Muscle of back (tissue), 13 donors: Measurements from ENCODE around the gene GABRB2. TPM values are rescaled to one million over a fixed set of nuclear protein-coding genes. Genes with fewer than 3 reads are reported as not detected.
A peak's percentile ranks its signal among the peaks of the same experiment; 100 is the strongest.
"Not testable (repeated sequence)": the region's sequence is repeated elsewhere in the genome, so short reads cannot be mapped to it uniquely, and the experiment has no call there.

Experiments used
- DNase-seq, 3 donors: peaks; one replicate each; pipeline versions ENCODE4 v3.0.0 to v3.0.0-alpha.2; 2013
- long read RNA-seq, 9 donors: transcript quantifications; one replicate each; lab custom pipeline, GENCODE V29; 2026
- polyA plus RNA-seq, 10 donors: library from polyadenylated mRNA; unstranded; fragments of 120-200 nt; gene quantifications; one replicate each; pipeline ENCODE4 v1.2.1, GENCODE V29; 2013; ENCODE audit not compliant: insufficient read length in 10 of 10

GABRB2 gene
- polyA plus RNA-seq, result 1 to 10 TPM in 6 of 10 donors, under 1 TPM in 4; 0.40 to 3.1 (median 1.6) TPM
- long read RNA-seq, donor 1, result 0 reads
- long read RNA-seq, donor 2, result 0 reads
- long read RNA-seq, donor 3, result 0 reads
- long read RNA-seq, donor 4, result 0 reads
- long read RNA-seq, donor 5, result 0 reads
- long read RNA-seq, donor 6, result 0 reads
- long read RNA-seq, donor 7, result 0 reads
- long read RNA-seq, donor 8, result 0 reads
- long read RNA-seq, donor 9, result 0 reads

DNA sequence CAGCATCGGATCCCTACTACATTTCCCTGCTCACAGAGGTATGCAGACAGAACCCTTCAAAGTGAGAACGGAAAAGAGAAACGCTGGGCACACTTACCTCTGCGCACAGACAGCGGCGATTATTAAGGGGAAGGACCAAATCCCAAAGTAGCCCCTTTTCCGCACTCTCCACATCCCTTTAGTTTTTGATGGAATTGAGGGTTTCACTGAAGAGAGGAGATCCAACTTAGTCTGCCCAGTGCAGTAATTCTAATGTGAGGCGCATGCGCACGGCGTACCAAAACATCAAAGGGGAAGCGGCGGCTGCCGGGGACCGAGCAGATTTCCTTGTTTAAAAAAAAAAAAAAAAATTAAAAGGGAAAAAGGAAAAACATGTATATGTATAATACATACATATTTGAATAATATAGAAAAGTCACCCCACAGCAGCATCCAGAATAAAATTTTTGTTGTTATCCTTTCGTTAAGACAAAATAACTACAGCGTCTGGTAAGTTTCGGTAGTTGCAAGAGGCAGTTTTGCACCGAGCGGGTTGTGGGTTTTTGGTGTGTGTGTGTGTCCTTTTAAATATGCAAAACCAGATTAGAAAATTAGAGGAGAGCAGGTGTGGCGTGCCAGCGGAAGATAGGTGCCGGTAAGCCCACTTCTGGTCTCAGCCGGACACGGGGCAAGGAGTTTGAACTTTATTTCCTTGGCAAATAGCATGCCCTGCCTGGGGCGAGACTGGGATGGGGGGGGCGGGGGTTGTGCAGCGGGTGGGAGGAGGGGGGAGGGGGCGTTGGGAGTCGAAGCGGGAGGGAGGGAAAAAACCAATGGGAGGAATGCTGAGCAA, at the start of gene GABRB2:
Gene GABRB2 (minus strand): TSS at position 256 of the 832 bp plus-strand sequence. CDS start 82 bp downstream, at position 174.
- peak; percentile 17 to 79 (median 63) for DNase-seq

GRCh38 chr5:161585798-161586197, 39.3 kb upstream of the GABRB2 start:
- no peak for DNase-seq

DNA sequence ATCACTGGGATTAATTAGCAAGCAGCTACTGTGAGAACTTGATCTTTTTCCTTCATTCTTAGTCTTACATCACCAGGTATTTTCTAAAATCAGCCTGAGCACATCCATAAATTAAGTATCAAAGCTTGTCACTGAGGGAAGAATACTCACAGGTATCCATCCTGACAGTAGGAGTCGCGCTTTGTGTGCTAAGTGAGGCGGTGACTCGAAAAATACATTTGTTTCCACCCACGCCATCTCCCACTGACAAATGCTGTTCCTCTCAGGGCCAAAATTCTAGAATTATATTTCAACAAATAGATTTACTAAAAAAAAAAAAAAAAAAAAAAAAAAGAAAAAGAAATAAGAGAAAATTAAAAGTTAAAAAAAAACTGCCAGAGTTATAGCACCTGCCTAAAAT, 34.1 kb upstream of the GABRB2 start:
- DNase-seq, result no peak

- DNase-seq, result peak in 1 of 3 donors; percentile 1
Observed at GRCh38 chr5:161572914-161573313, 26.4 kb upstream of the GABRB2 start.

DNA sequence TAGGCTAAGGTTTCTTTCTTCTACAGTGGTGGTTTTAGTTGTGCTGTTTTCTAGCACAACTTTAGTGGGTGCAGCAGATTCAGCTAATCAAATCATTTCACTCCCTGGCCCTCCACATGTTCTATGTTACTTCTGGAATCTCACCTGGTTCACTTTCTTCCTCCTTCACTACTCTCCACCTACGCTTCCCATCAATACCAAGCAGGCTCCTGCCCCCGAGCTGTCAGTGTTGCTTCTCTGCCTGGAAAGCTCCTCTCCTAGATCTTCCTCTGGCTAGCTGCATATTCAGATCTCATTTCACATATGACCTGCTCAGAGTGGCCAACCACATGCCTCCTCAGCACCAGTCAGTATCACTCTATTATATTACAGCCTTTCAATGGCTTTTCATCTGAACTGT, 19.6 kb upstream of the GABRB2 start:
- DNase-seq, result no peak

DNA sequence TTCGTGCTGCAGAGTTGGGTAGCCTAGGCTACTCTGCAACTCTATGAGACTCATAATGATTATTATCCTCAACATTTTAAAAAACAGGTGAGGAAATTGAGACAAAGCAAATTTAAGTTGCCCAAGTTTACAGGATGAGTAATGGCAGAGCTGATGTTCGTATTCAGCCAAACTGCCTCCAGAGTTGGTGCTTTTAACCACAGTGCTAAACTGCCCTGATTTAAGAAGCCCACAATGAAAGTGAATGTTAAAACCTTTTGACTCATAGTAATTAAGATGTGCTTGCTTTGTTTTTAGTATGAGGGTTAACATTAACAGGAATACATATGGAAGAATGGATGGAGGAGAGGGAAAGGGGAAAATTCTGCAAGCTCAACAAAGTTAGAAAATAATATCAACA, 15.9 kb upstream of the GABRB2 start:
- no peak for DNase-seq

GRCh38 chr5:161549106-161549505, 2.6 kb upstream of the GABRB2 start:
- peak; percentile 33 to 77 (median 56) for DNase-seq

GRCh38 chr5:161548487-161549094, 2.1 kb upstream of the GABRB2 start:
- DNase-seq, result peak in 1 of 3 donors; percentile 18

- DNase-seq, result peak in 1 of 3 donors; percentile 47
Observed at GRCh38 chr5:161547738-161548486, 1.4 kb upstream of the GABRB2 start.

- DNase-seq, result peak in 1 of 3 donors; percentile 46
Observed at GRCh38 chr5:161547406-161547737, 847 bp upstream of the GABRB2 start.

- no peak for DNase-seq
Observed at GRCh38 chr5:161546095-161546469, 443 bp downstream of the GABRB2 start.

DNA sequence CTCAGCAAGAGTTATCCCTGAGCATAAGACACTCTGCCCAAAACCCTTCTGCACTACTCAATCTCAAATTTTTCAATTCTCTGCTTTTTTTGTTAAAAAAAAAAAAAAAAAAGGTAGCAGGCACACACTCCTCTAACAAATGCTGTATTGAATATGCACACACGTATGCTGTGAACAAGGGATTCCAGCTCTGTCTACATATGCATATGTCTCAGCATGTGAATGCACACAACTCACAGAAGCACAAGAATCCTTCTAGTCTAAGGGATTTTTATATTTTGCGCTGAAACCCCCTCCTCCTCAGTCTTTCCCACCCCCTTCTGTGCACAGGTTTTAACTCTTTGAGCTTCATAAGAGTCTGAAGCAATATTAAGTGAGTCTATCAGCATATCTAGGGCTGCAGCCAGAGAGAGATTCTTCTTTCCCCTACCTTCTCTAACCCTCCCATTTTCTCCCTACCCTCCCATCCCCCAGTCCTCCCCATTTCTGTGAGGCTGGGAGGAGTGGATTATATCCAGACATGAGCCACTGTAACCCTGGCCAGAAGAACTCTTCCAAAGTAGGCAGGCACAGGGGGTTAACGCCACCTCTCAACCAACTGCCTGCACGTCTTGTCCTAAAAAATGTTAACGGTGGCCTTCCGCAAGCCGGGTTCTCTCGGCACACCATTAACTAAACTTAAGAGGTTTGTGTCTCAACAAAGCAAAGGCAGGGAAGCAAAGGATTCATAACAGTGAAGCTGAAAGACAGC, 1.0 kb downstream of the GABRB2 start:
- DNase-seq, result peak in 1 of 3 donors; percentile 2

DNA sequence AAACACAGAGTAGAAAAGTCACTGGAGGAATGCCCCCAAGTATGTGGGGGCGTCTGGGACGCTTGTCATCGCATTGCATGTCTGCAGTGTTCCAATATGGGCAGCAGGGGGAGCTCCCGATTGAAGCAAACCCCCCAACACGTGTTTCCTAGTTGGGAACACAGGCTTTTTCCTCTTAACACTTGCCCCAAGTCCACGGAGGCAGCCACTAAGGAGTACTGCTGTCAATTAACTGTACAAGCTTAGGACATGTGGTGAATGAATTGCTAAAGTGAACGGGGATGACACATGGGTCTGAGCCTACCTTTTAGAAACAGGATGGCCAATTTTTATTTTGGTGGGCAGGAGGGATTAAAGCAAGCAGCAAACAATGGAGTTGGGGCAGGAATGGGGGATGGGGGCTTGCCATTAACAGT, 2.2 kb downstream of the GABRB2 start:
- DNase-seq, result peak in 1 of 3 donors; percentile 36

DNA sequence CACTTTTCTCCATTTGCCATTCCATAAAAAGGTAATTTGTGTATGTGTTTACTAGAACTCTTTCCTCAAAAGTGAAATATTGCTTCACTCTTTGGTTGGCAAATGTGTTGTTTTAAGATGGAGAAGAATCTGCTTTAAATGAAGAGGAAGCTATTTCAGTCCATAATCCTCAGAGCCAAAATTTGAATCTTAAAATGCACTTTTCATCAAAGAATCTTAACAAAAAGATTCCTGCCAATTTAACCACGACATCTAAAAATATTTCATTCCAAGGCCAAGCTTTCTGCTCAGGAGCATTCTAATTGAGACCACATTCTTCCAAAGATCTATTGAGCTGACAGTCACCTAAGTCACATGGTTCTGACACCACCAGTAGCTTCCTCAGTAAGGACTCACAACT, 7.5 kb downstream of the GABRB2 start:
- peak in 1 of 3 donors; percentile 15 for DNase-seq

DNA sequence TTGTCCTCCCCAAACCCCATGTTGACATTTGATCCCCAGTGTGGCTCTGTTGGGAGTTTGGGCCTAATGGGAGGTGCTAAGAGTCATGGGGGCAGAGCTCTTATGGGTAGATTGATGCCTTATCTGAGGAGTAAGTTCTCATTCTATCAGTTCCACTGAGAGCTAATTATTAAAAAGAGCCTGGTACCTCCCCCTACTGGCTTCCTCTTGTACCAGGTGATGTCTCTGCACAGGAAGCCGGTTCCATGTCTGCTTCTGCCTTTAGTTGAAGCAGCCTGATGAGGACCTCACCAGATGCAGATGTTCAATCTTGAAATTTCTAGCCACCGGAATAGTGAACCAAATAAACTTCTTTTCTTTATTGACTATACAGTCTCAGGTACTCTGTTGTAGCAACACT, 10.8 kb downstream of the GABRB2 start:
- DNase-seq, result no peak

GRCh38 chr5:161530700-161531099, 15.8 kb downstream of the GABRB2 start:
- DNase-seq, result no peak

DNA sequence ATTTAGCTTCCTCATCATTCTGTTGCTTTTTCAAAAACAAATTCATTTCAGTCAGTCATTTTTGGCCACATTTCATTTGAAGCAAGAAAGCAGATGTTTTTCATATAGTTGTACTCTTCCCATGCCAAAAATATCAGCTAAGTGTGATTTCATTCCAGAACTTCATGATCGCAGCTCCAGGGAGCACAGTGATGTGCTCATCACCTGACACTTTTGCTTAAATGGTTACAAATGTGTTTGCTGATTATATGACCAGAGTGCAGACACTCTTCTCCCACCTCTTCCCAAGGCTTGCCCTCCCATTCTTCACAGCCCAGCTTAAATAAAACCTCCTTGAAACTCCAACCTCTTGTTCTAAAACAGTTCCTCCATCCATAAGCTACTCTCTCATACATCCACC, 32.6 kb downstream of the GABRB2 start:
- peak; percentile 67 to 87 (median 71) for DNase-seq

DNA sequence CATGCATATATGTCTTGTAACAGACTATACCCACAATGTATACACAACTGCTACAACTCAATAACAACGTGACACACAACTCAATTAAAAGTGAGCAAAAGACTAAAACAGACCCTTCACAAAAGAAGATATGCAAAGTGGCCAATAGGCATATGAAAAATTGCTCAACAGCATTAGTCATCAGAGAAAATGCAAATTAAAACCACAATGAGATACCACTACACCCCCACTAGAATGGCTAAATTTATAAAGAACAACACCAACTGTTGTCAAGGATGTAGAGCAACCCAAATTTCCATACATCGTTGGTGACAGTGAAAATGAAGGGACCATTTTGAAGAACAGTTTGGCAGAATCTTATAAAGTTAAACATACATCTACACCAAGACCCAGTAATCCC, 38.9 kb downstream of the GABRB2 start:
- DNase-seq, result no peak

DNA sequence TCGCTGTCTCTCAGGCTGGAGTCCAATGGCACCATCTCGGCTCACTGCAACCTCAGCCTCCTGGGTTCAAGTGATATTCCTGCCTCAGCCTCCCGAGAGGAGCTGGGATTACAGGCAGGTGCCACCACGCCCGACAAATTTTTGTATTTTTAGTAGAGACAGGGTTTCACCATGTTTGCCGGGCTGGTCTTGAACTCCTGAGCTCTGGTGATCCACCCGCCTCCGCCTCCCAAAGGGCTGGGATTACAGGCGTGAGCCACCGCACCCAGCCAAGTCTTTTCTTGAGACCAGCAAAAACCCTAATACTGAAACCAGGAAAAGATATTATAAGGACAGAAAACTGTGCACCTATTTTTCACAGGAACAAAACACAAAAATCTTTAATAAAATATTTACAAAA, 41.4 kb downstream of the GABRB2 start:
- DNase-seq, result not testable (repeated sequence)

GRCh38 chr5:161498531-161498930, 48.0 kb downstream of the GABRB2 start:
- no peak for DNase-seq

DNA sequence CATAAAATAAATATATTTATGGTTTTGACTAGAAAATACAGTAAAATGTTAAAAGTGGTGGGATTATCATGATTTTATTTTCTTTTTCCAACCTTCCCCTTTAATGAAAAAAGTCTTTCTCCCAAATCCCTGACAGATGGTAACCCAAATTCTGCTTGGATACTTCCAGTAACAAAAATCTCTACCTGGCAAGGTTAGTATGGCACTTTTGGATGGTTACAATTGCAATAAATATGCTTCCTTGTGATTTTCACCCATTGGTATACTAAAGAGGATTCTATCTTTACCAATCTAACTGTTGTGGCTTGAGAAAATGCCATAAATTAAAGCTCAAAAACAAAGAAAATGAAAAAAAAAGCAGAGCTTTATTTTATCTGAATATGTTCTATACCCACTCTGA, 62.8 kb downstream of the GABRB2 start:
- DNase-seq, result no peak
